GM10266 (cell line): ENCODE results near the gene ATP5IF1.

Experiments used
- DNase-seq: peaks from one replicate; pipeline ENCODE4 v3.0.0; 2012; ENCODE audit errors: extremely low spot score
- CTCF ChIP-seq: IDR thresholded peaks from 2 replicates; pipeline ENCODE4 v1.5.1; 2012; ENCODE audit warnings: mild to moderate bottlenecking, low read depth; ENCODE audit not compliant: control insufficient read depth, insufficient read depth; ENCODE audit errors: missing control alignments

The ATP5IF1 gene

GRCh38 chr1:28248273-28249012 lies 12.5 kb downstream of the ATP5IF1 start:
- DNase-seq = peak; percentile 65
- peak; percentile 94 for TF ChIP-seq CTCF

- no peak for DNase-seq
- TF ChIP-seq CTCF = no peak
Observed at GRCh38 chr1:28249013-28249865, 13.3 kb downstream of the ATP5IF1 start.

GRCh38 chr1:28249866-28250295 lies 14.0 kb downstream of the ATP5IF1 start:
- DNase-seq = no peak
- TF ChIP-seq CTCF = no peak

GRCh38 chr1:28256197-28256827 lies 20.4 kb downstream of the ATP5IF1 start:
- no peak for TF ChIP-seq CTCF
- no peak for DNase-seq

- no peak for TF ChIP-seq CTCF
- DNase-seq = no peak
Observed at GRCh38 chr1:28257736-28258135, 21.8 kb downstream of the ATP5IF1 start.

- DNase-seq = no peak
- TF ChIP-seq CTCF = no peak
Observed at GRCh38 chr1:28258628-28259251, 22.8 kb downstream of the ATP5IF1 start.
